Ishikawa (cell line): ENCODE results near the gene NPAS3.

Experiments used
- CEBPB ChIP-seq: IDR thresholded peaks from 2 replicates; pipeline ENCODE4 v1.6.1; 2012
- TAF1 ChIP-seq: IDR thresholded peaks from 2 replicates; pipeline ENCODE4 v1.6.1; 2012; ENCODE audit warnings: low read depth, mild to moderate bottlenecking
- TEAD4 ChIP-seq: IDR thresholded peaks from 2 replicates; pipeline ENCODE4 v1.6.1; 2012

DNA sequence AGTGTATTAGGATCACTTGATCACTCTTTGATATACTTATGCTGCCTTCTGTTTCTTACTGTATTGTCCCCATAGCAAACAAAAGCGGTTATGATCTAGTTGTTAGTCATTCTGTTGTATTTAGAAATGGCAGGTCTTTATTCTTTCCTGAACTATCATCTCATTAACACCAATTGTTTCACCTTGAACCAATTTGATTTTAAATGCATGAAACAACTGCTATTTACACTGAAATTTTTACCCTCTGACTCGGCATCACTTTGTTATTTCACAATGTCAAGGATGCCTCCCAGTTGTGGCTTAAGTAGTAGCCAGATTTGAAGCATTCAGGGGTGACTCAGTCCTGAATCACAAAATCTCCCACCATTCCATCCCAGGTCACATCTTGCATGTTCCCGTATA lies 708.7 kb downstream of the NPAS3 start:
- TF ChIP-seq CEBPB, result no peak
- TF ChIP-seq TAF1, result no peak
- TF ChIP-seq TEAD4, result no peak
